AG09309 (cell line): ENCODE results near the gene PRPSAP2.

Experiments
- DNase-seq: peaks from one replicate; pipeline ENCODE4 v3.0.0-alpha.2; 2010; ENCODE audit warnings: low read depth
- H3K4me3 ChIP-seq: 2 replicates; pipeline ENCODE4 v1.5.1; 2011; ENCODE audit warnings: mild to moderate bottlenecking, low read depth, low read length, moderate library complexity; ENCODE audit not compliant: control insufficient read depth
- CTCF ChIP-seq: IDR thresholded peaks from 2 replicates; pipeline ENCODE4 v1.5.1; 2011; ENCODE audit warnings: mild to moderate bottlenecking, low read depth, low read length, inconsistent platforms; ENCODE audit not compliant: insufficient read depth, control insufficient read depth; ENCODE audit errors: missing control alignments

PRPSAP2 gene

DNA sequence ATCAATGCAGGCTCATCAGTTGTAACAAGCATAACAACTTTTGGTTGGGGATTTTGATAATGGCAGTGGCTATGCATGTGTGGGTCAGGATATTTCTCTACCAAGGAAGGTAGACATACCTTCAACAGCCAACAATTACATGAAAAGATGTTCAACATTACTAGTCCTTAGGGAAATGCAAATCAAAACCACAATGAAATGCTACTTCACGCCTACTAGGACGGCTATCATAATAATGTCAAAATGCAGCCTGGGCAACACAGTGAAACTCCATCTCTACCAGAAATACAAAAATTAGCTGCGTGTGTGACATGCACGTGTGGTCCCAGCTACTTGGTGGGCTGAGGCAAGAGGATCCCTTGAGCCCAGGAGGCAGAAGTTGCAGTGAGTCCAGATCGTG is 86.7 kb downstream of the PRPSAP2 start:
- no peak for DNase-seq
- TF ChIP-seq CTCF: no peak

DNA sequence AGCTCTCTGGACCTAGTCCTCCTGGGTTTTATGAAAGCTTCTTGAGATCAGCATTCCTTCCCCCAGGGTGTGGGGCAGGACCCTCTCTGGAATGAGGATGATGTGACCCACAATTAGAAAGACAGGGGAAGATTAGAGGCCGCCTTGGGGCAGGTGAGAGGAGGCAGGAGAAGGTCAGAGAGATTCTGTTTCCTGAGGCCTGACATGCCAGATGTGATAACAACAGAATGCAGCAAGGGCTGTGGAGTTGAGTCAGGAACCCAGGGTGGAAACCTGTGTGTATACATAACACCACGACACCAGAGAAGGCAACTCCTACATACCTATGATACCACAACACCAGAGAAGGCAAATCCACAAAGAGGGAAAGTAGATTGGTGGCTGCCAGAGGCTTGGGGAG is 88.6 kb downstream of the PRPSAP2 start:
- H3K4me3 ChIP-seq: no peak overlapping the region
- DNase-seq: no peak
- TF ChIP-seq CTCF: no peak

More for the DNA sequence above, 86.7 kb downstream of the PRPSAP2 start:
- no peak overlapping the region for H3K4me3 ChIP-seq

GRCh38 chr17:18947866-18948265 is 89.9 kb downstream of the PRPSAP2 start:
- no peak for DNase-seq
- no peak for TF ChIP-seq CTCF
- H3K4me3 ChIP-seq: no peak overlapping the region

DNA sequence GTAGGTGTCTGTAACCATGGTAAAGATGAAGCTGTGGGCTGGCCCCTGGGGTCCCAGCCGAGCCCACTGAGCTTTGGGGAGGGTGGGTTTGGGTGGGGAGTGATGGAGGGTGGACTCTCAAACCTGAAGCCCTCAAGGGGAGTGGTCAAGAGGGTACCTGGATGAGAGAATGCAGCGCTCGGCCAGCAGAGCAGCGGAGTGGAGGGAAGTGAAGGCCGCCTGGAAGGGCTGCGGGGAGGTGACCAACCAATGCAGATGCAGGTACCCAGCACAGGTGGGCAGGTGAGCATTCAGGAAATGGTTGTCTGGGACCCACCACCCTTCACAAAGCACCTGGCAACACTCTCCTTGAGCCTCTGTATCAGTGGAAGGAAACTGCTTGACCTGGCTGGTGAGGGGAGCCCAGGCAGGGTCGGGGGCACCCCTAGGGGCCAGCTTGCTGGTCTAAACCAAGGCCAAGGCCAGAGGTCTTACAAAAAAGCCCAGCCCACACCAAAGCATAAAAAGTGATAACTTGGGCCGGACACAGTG is 90.6 kb downstream of the PRPSAP2 start:
- no peak for DNase-seq
- no peak for TF ChIP-seq CTCF
- H3K4me3 ChIP-seq: no peak overlapping the region

DNA sequence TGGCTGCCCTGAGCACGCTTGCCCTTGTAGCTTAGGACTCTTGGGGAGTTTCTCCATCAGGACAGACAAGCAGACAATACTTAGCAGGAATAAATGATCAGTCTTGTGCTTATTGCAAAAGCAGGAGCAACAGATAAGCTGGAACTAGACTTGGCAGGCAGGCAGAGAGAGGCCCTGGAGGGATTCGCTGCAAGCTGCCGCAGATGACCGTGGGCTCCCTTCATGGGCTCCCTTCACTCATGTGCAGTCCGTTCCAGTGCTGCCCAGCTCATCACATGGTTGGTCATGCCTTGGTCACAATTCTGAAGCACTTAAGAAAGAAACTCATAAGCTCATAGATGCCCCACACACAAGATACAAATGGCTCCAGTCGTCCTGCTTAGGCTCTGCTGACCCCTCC is 91.6 kb downstream of the PRPSAP2 start:
- no peak for TF ChIP-seq CTCF
- H3K4me3 ChIP-seq: no peak overlapping the region
- DNase-seq: no peak

- no peak for DNase-seq
- H3K4me3 ChIP-seq: no peak overlapping the region
- TF ChIP-seq CTCF: no peak
Measured at GRCh38 chr17:18950346-18950745, 92.4 kb downstream of the PRPSAP2 start.
